CD4-positive, alpha-beta memory T cell (primary cell): ENCODE measurements around the gene WAPL. TPM values are rescaled to one million over a fixed set of nuclear protein-coding genes. Genes with fewer than 3 reads are reported as not detected.

ENCODE experiments used
- CTCF ChIA-PET: fragments of 350-600 bp; sonication (Branson Sonifier 250); formaldehyde crosslinking; loops from one replicate; lab custom pipeline; 2021; ENCODE audit warnings: inconsistent platforms; ENCODE audit not compliant: partially characterized antibody; lab: Charles Lee
- POLR2A ChIA-PET: fragments of 350-600 bp; sonication (Branson Sonifier 250); formaldehyde crosslinking; loops from one replicate; lab custom pipeline; 2021; ENCODE audit not compliant: partially characterized antibody; lab: Charles Lee
- DNase-seq, 5 donors: peaks; one replicate each; pipeline versions ENCODE4 v3.0.0 to v3.0.0-alpha.2; 2020 to 2022; ENCODE audit warnings: mixed read lengths in 1 of 5
- H3K27ac ChIP-seq: one replicate; pipeline ENCODE4 v1.7.0; 2013; ENCODE audit warnings: low read depth, low read length
- H3K27me3 ChIP-seq: 2 replicates; pipeline ENCODE4 v1.7.0; 2013; ENCODE audit warnings: mild to moderate bottlenecking, low read length, moderate library complexity; ENCODE audit not compliant: insufficient read depth
- H3K36me3 ChIP-seq: 2 replicates; pipeline ENCODE4 v1.7.0; 2013; ENCODE audit warnings: mild to moderate bottlenecking, low read length, moderate library complexity; ENCODE audit not compliant: insufficient read depth
- H3K4me1 ChIP-seq: 2 replicates; pipeline ENCODE4 v1.7.0; 2013; ENCODE audit warnings: mild to moderate bottlenecking, low read length, moderate library complexity; ENCODE audit not compliant: insufficient read depth
- H3K4me3 ChIP-seq, 2 donors: one replicate each; pipeline ENCODE4 v1.7.0; 2013; ENCODE audit warnings: low read length in 2 of 2, mild to moderate bottlenecking in 1 of 2
- H3K9me3 ChIP-seq, 2 donors: one replicate each; pipeline ENCODE4 v1.7.0; 2013; ENCODE audit warnings: low read length in 2 of 2, control low read depth in 1 of 2; ENCODE audit not compliant: control insufficient read depth in 1 of 2
- H3K27ac Mint-ChIP-seq, 7 donors: one replicate each; pipeline ENCODE4 v1.8.0; 2020 to 2021; ENCODE audit warnings: mixed read lengths in 7 of 7, mild to moderate bottlenecking in 6 of 7, inconsistent platforms in 3 of 7, moderate library complexity in 3 of 7
- H3K27me3 Mint-ChIP-seq, 2 donors: one replicate each; pipeline ENCODE4 v1.8.0; 2020 to 2021; ENCODE audit warnings: mixed read lengths in 2 of 2
- H3K36me3 Mint-ChIP-seq, 2 donors: one replicate each; pipeline ENCODE4 v1.8.0; 2020 to 2021; ENCODE audit warnings: mixed read lengths in 2 of 2, inconsistent platforms in 1 of 2, mild to moderate bottlenecking in 1 of 2
- H3K4me1 Mint-ChIP-seq, 4 donors: one replicate each; pipeline ENCODE4 v1.8.0; 2020 to 2021; ENCODE audit warnings: mixed read lengths in 4 of 4, mild to moderate bottlenecking in 1 of 4
- H3K4me3 Mint-ChIP-seq, 8 donors: one replicate each; pipeline ENCODE4 v1.8.0; 2020 to 2021; ENCODE audit warnings: mixed read lengths in 8 of 8, mild to moderate bottlenecking in 7 of 8, moderate library complexity in 6 of 8, inconsistent platforms in 3 of 8
- H3K9me3 Mint-ChIP-seq, 8 donors: one replicate each; pipeline ENCODE4 v1.8.0; 2020 to 2021; ENCODE audit warnings: mixed read lengths in 8 of 8, mild to moderate bottlenecking in 5 of 8, inconsistent platforms in 3 of 8, moderate library complexity in 1 of 8
- intact Hi-C: fragments of 100-400 bp; cut with micrococcal nuclease; formaldehyde crosslinking; loops from one replicate; pipeline ENCODE4 v1.15.1; 2023
- polyA plus RNA-seq, 2 donors: library from polyadenylated mRNA; unstranded; fragments of 300-500 nt; fragmentation: Illumina TruSeq; gene quantifications; one replicate each; pipeline ENCODE4 v1.2.3, GENCODE V29; 2021
- total RNA-seq, 2 experiments: library from RNA; stranded (reverse); gene quantifications; one replicate each; pipeline ENCODE4 v1.2.3, GENCODE V29; 2021

WAPL gene
- total and polyA plus RNA-seq, 4 experiments from 2014 or later, result 33.3 to 55.2 (median 48.4) TPM

DNA sequence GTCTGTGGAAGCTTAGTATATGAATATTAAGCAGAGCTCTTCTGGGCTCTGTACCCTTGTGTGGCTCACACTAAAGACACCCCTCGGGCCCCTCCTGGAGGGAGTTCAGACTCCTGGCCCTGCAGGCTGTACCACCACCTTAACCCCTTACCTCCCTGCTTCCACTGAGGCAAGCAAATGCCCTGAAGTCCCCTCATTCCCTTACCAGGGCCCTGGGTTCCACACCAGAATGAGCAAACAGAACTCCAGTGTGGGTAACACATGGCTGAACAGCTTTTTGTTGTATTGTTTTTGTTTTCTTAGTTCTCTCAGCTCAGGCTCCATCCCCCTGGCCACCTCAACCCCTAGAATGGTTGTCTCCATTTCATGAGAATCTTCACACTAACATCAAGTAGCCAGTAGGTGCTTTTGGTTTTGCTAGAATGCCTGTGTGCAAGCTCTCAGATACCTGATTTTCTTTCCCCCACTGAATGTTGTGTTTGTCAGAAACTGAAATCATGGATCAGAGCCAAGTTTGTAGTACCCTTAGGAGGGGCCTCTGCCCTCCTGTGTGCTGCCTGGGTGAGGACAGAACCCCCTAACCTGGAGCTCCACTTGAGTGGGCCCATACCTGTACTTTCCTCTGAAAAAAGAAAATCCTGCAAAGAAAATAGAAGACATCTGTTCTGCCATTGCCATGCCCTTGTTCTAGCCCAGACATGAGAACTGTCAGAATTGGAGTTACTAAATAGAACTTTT, 2.8 kb upstream of the WAPL start:
- CTCF ChIA-PET, result interaction anchor here (1.1 to 1.4 kb wide), 3 partner anchors 10 to 62 kb away, joined by 3 to 4 read pairs (median 3); no protein-coding TSS in a partner anchor
- Histone ChIP-seq H3K27me3 (no peaks in the 10 kb centered on the region), H3K27ac (no peak overlapping the region), H3K4me3 (no peak overlapping the region), H3K4me1 (peaks cover 38% of the 10 kb centered on the region), H3K9me3 (no peaks in the 10 kb centered on the region), H3K36me3 (no peaks in the 10 kb centered on the region)
- Mint-ChIP-seq H3K4me1 (peaks cover 24 to 48% (median 36%) of the 10 kb centered on the region in 4 donors), H3K27me3 (no peaks in the 10 kb centered on the region), H3K9me3 (no peaks in the 10 kb centered on the region), H3K27ac (peak overlapping the region in 5 of 7 donors; percentile 25 to 75 (median 42)), H3K36me3 (peaks cover 0 to 10% of the 10 kb centered on the region in 2 donors), H3K4me3 (peak overlapping the region in 2 of 8 donors; percentile 12 to 47)
- no peak for DNase-seq
- intact Hi-C loops, result loop anchor here (5.0 kb wide), 1 partner anchor 188 kb away; no protein-coding TSS in a partner anchor
- POLR2A ChIA-PET, result interaction anchor here (0.6 to 1.8 kb wide), 2 partner anchors 11 to 61 kb away, joined by 3 to 4 read pairs; no protein-coding TSS in a partner anchor

DNA sequence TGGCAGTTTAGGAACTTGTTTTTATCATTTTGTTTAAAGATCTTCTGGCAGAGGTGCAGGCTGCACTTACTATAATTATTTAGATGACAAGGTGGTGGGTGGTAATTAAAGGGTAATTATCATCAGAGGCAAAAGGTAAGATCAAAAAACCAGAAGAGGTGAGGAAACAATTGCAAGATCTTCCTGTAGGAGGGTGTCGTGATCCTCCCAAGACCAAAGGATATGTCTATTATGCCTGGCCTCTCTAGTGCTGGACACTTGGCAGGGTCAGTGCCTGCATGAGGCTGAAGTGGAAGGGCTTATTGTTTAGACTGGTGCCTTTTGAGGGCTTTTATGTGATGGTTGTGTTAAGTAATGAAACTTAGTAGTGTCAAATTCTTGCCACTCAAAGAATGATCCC, 1.8 kb upstream of the WAPL start:
- ChIA-PET POLR2A (interaction anchor here (2.6 to 3.8 kb wide), 2 partner anchors 11 to 123 kb away, joined by 25 to 26 read pairs; no protein-coding TSS in a partner anchor), CTCF (interaction anchor here (1.1 to 2.5 kb wide), 4 partner anchors 11 to 123 kb away, joined by 3 to 8 read pairs (median 4); no protein-coding TSS in a partner anchor)
- no peak overlapping the region for H3K27ac ChIP-seq
- DNase-seq, result no peak
- no peaks in the 10 kb centered on the region for H3K36me3 ChIP-seq
- intact Hi-C loops, result loop anchor here (5.0 kb wide), 1 partner anchor 189 kb away; no protein-coding TSS in a partner anchor
- no peaks in the 10 kb centered on the region for H3K27me3 ChIP-seq
- no peaks in the 10 kb centered on the region for H3K9me3 ChIP-seq
- no peak overlapping the region for H3K4me3 ChIP-seq
- Mint-ChIP-seq H3K4me3 (peak overlapping the region in 6 of 8 donors; percentile 0 to 99 (median 7)), H3K27ac (peak overlapping the region in 6 of 7 donors; percentile 38 to 79 (median 42)), H3K27me3 (no peaks in the 10 kb centered on the region), H3K4me1 (peaks cover 31 to 59% (median 44%) of the 10 kb centered on the region in 4 donors), H3K36me3 (peaks cover 0 to 13% of the 10 kb centered on the region in 2 donors), H3K9me3 (no peaks in the 10 kb centered on the region)
- H3K4me1 ChIP-seq, result peaks cover 48% of the 10 kb centered on the region

DNA sequence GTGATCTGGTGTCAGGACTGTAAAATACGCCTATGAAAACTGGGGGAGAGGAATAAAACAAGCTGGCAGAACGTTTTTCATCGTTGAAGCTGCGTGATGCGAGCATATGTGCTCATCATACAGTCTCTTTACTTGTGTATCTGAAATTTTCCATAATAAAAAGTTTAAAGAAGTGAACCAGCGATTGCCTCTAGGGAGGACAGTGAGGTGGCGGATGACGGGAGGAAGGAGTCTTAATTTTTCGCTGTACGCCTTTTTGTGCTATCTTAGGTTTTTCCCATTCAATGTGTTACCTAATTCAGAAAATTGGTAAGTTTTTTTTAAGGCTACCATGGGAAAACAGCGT, 891 bp upstream of the WAPL start:
- peaks cover 37 to 67% (median 52%) of the 10 kb centered on the region in 4 donors for H3K4me1 Mint-ChIP-seq
- peak overlapping the region; percentile 79 to 96 (median 94) for H3K27ac Mint-ChIP-seq
- Histone ChIP-seq H3K27me3 (no peaks in the 10 kb centered on the region), H3K4me1 (peaks cover 57% of the 10 kb centered on the region), H3K27ac (peak overlapping the region; percentile 86), H3K36me3 (peaks cover 6% of the 10 kb centered on the region), H3K9me3 (no peaks in the 10 kb centered on the region), H3K4me3 (peak overlapping the region; percentile 8 to 90)
- no peaks in the 10 kb centered on the region for H3K27me3 Mint-ChIP-seq
- peak overlapping the region; percentile 89 to 99 (median 96) for H3K4me3 Mint-ChIP-seq
- intact Hi-C loops, result loop anchor here (5.0 kb wide), 1 partner anchor 190 kb away; no protein-coding TSS in a partner anchor
- peak in 1 of 5 donors; percentile 38 for DNase-seq
- peaks cover 7 to 17% of the 10 kb centered on the region in 2 donors for H3K36me3 Mint-ChIP-seq
- ChIA-PET CTCF (interaction anchor here (0.9 to 2.5 kb wide), 3 partner anchors 10 to 122 kb away, joined by 4 to 8 read pairs (median 4); no protein-coding TSS in a partner anchor), POLR2A (interaction anchor here (0.7 to 3.8 kb wide), 4 partner anchors 12 to 122 kb away, joined by 3 to 26 read pairs (median 17); no protein-coding TSS in a partner anchor)
- no peaks in the 10 kb centered on the region for H3K9me3 Mint-ChIP-seq

DNA sequence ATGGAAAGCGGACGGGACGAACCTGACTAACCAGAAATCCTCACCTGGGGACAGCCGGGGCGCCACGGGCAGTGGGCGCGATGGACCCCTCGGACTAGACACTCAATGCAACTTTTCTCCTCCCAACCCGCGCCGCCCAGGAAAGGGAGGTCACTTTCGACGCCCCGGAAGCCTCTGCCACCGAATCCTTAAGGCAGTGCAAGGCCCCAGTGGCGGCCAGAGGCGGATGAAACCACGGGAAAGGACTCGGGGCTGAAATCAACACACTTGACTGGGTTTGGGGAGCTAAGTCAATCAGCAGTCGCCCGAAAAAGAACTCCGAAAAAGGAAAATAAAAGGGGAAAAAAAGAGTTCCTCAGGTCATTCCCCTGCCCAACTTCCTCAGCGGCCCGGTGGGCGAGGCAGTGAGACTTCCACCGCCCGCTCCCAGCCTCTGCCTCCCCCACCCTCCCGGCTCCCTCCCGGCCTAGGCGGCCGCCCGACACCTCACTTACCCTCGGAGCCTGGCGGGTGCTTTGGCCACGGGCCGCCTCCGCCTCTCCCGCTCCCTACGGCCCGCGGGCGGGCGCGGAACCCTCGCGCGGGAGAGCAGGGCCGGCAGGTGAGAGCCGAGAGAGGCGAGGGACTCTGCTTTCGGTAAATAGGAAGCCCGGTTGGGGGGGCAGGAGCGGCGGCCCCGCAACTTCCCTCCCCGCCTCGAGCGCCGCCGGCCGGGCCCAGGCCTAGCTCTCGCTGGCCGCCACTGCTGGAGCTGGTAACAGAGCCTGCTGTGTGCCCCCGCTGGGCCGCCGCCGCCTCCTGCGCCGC, 518 bp downstream of the WAPL start:
- no peaks in the 10 kb centered on the region for H3K27me3 ChIP-seq
- peak in 4 of 5 donors; percentile 15 to 50 (median 26) for DNase-seq
- ChIA-PET CTCF (interaction anchor here (0.8 to 2.5 kb wide), 4 partner anchors 13 to 122 kb away, joined by 3 to 8 read pairs (median 4); no protein-coding TSS in a partner anchor), POLR2A (interaction anchor here (0.6 to 3.8 kb wide), 6 partner anchors 9 to 120 kb away, joined by 3 to 26 read pairs (median 6); no protein-coding TSS in a partner anchor)
- H3K9me3 Mint-ChIP-seq, result no peaks in the 10 kb centered on the region
- peaks cover 68% of the 10 kb centered on the region for H3K4me1 ChIP-seq
- peak overlapping the region; percentile 92 to 99 (median 95) for H3K4me3 Mint-ChIP-seq
- peak overlapping the region; percentile 79 to 97 (median 96) for H3K27ac Mint-ChIP-seq
- no peaks in the 10 kb centered on the region for H3K9me3 ChIP-seq
- peaks cover 46 to 80% (median 63%) of the 10 kb centered on the region in 4 donors for H3K4me1 Mint-ChIP-seq
- H3K36me3 Mint-ChIP-seq, result peaks cover 19 to 29% of the 10 kb centered on the region in 2 donors
- intact Hi-C loops, result loop anchor here (1.0 to 5.0 kb wide), 5 partner anchors 15 to 191 kb away; no protein-coding TSS in a partner anchor
- H3K36me3 ChIP-seq, result peaks cover 7% of the 10 kb centered on the region
- H3K27me3 Mint-ChIP-seq, result no peaks in the 10 kb centered on the region
- peak overlapping the region; percentile 86 for H3K27ac ChIP-seq
- peak overlapping the region; percentile 33 to 90 for H3K4me3 ChIP-seq

DNA sequence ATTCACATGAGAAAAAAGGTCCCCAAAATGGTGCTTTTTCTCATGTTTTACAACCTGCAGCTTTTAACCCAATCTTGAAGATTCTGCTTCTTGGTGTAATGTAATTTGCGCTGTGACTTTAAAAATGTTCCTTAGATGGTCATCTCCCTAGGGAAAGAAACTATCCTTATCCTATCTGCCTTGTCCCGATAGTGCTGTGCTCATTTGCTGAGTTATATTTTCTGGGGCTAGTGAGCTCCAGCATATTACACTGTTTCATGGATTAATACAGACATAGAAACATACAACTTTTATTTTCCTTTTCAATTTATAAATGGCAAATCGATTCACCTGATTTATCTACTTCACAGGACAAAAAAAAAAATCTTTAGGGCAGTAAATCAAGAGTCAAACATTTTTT, 2.8 kb downstream of the WAPL start:
- H3K4me3 Mint-ChIP-seq, result peak overlapping the region in 7 of 8 donors; percentile 25 to 82 (median 69)
- peaks cover 31 to 48% of the 10 kb centered on the region in 2 donors for H3K36me3 Mint-ChIP-seq
- intact Hi-C loops, result no loop called here
- H3K9me3 Mint-ChIP-seq, result no peaks in the 10 kb centered on the region
- H3K27me3 Mint-ChIP-seq, result no peaks in the 10 kb centered on the region
- Histone ChIP-seq H3K4me1 (peaks cover 82% of the 10 kb centered on the region), H3K27me3 (no peaks in the 10 kb centered on the region), H3K27ac (peak overlapping the region; percentile 18), H3K9me3 (no peaks in the 10 kb centered on the region), H3K36me3 (peaks cover 14% of the 10 kb centered on the region), H3K4me3 (no peak overlapping the region)
- no peak for DNase-seq
- ChIA-PET POLR2A (no interaction called here), CTCF (interaction anchor here (1.2 to 1.9 kb wide), 2 partner anchors 25 to 119 kb away, joined by 3 to 11 read pairs; no protein-coding TSS in a partner anchor)
- H3K27ac Mint-ChIP-seq, result peak overlapping the region in 2 of 7 donors; percentile 6 to 17
- H3K4me1 Mint-ChIP-seq, result peaks cover 56 to 87% (median 74%) of the 10 kb centered on the region in 4 donors

DNA sequence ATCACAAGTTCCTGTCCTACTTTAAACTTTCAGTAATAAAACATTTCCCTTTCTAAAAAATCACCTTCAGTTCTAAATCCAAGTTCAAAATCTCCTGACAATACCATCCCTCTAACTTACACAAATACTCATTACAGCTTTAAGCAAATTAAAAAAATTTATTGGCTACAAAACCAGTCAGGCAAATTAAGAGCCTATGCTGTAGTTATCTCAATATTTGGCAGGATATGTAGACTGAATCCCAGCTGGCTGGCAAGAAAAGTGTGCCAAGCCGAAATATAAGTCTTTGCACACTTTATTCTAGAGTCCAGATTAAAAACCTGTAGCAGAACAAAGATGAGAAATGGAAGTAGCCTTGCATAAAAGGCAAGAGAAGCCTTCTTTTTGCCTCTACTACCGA, 9.5 kb downstream of the WAPL start:
- no peaks in the 10 kb centered on the region for H3K9me3 Mint-ChIP-seq
- H3K27me3 Mint-ChIP-seq, result no peaks in the 10 kb centered on the region
- Histone ChIP-seq H3K4me3 (no peak overlapping the region), H3K27me3 (no peaks in the 10 kb centered on the region), H3K9me3 (no peaks in the 10 kb centered on the region), H3K4me1 (peaks cover 70% of the 10 kb centered on the region), H3K36me3 (peaks cover 7% of the 10 kb centered on the region), H3K27ac (no peak overlapping the region)
- intact Hi-C loops, result no loop called here
- peaks cover 39 to 56% (median 46%) of the 10 kb centered on the region in 4 donors for H3K4me1 Mint-ChIP-seq
- H3K4me3 Mint-ChIP-seq, result peak overlapping the region in 6 of 8 donors; percentile 3 to 65 (median 44)
- H3K36me3 Mint-ChIP-seq, result peaks cover 27 to 47% of the 10 kb centered on the region in 2 donors
- POLR2A ChIA-PET, result no interaction called here
- peak overlapping the region in 6 of 7 donors; percentile 1 to 69 (median 36) for H3K27ac Mint-ChIP-seq
- DNase-seq, result no peak
- CTCF ChIA-PET, result no interaction called here
